HCT116 (cell line): ENCODE measurements around the gene DCAF17.

Experiments
- ATF3 ChIP-seq: IDR thresholded peaks from 2 replicates; pipeline ENCODE4 v1.6.1; 2012
- CTCF ChIP-seq, 3 experiments: fragments of 200-600 bp in 1 of 3; sonication (generic) in 1 of 3; IDR thresholded peaks in 2 of 3; conservative IDR thresholded peaks in 1 of 3; 2 replicates each; pipeline ENCODE4 v1.5.1; 2012 to 2017; ENCODE audit warnings: low read depth in 2 of 3, low read length in 2 of 3, antibody characterized with exemption in 1 of 3, borderline replicate concordance in 1 of 3, control low read depth in 1 of 3, mild to moderate bottlenecking in 1 of 3, mixed read lengths in 1 of 3, mixed run types in 1 of 3, moderate library complexity in 1 of 3; ENCODE audit not compliant: insufficient read depth in 1 of 3
- MAX ChIP-seq: IDR thresholded peaks from 2 replicates; pipeline ENCODE4 v1.6.1; 2012
- POLR2A ChIP-seq: IDR thresholded peaks from 2 replicates; pipeline ENCODE4 v1.7.0; 2011; ENCODE audit warnings: borderline replicate concordance; ENCODE audit not compliant: insufficient read depth, insufficient read length; ENCODE audit errors: extremely low read depth
- POLR2AphosphoS5 ChIP-seq: IDR thresholded peaks from 2 replicates; pipeline ENCODE4 v1.6.1; 2011; ENCODE audit warnings: mild to moderate bottlenecking, low read depth, low read length, moderate library complexity
- RAD21 ChIP-seq: IDR thresholded peaks from 2 replicates; pipeline ENCODE4 v1.6.1; 2012; ENCODE audit warnings: low read depth, mild to moderate bottlenecking
- REST ChIP-seq: IDR thresholded peaks from 2 replicates; pipeline ENCODE4 v1.6.1; 2012; ENCODE audit warnings: low read depth
- YY1 ChIP-seq: IDR thresholded peaks from 2 replicates; pipeline ENCODE4 v1.6.1; 2011; ENCODE audit warnings: low read length, low read depth, moderate library complexity, mild to moderate bottlenecking; ENCODE audit not compliant: insufficient replicate concordance; ENCODE audit errors: extremely low read depth
- ZBTB33 ChIP-seq: IDR thresholded peaks from 2 replicates; pipeline ENCODE4 v1.6.1; 2011; ENCODE audit warnings: mild to moderate bottlenecking, low read length, moderate library complexity; ENCODE audit not compliant: insufficient replicate concordance; ENCODE audit errors: extremely low read depth
- ZNF274 ChIP-seq: fragments of 200-500 bp; sonication (Bioruptor generic); IDR thresholded peaks from 2 replicates; pipeline ENCODE4 v1.6.1; 2014; ENCODE audit warnings: mild to moderate bottlenecking, low read depth, low read length, inconsistent platforms

- TF ChIP-seq MAX = no peak
- TF ChIP-seq ATF3 = no peak
- TF ChIP-seq CTCF (IDR thresholded peaks at IDR 0.05 in 2 of 3, conservative IDR thresholded peaks at IDR 0.05 in 1 of 3; ENCODE audit: borderline replicate concordance in 1 of 3, insufficient read depth in 1 of 3, low read depth in 2 of 3, low read length in 2 of 3) = no peak
- TF ChIP-seq RAD21 = no peak
- TF ChIP-seq ZNF274 = no peak
- TF ChIP-seq POLR2AphosphoS5 = no peak
- TF ChIP-seq REST = no peak
- no peak for TF ChIP-seq POLR2A
- no peak for TF ChIP-seq ZBTB33
- no peak for TF ChIP-seq YY1
Observed at GRCh38 chr2:171407676-171408044, 26.4 kb upstream of the DCAF17 start.
